Tongue (tissue), 2 donors: ENCODE results near the gene UGT8. TPM values are rescaled to one million over a fixed set of nuclear protein-coding genes. Genes with fewer than 3 reads are reported as not detected.
"Not testable (repeated sequence)": the region's sequence is repeated elsewhere in the genome, so short reads cannot be mapped to it uniquely, and the experiment has no call there.

Experiments used
- DNase-seq: peaks from one replicate; pipeline ENCODE4 v3.0.0-alpha.2; 2015
- total RNA-seq: library from RNA; depleted of rRNA; stranded (reverse); fragments of >200 nt; gene quantifications from one replicate; pipeline ENCODE4 v1.2.3, GENCODE V29; 2014

Gene UGT8
- 5.5 TPM for total RNA-seq

GRCh38 chr4:114598191-114599121 is at the start of gene UGT8:
UGT8 (plus strand) TSS chr4:114598807; CDS start chr4:114622881, 24,074 bp downstream.
- DNase-seq, result peak; percentile 45

- no peak for DNase-seq
Observed at GRCh38 chr4:114549638-114550037, 49.0 kb upstream of the UGT8 start.

DNA sequence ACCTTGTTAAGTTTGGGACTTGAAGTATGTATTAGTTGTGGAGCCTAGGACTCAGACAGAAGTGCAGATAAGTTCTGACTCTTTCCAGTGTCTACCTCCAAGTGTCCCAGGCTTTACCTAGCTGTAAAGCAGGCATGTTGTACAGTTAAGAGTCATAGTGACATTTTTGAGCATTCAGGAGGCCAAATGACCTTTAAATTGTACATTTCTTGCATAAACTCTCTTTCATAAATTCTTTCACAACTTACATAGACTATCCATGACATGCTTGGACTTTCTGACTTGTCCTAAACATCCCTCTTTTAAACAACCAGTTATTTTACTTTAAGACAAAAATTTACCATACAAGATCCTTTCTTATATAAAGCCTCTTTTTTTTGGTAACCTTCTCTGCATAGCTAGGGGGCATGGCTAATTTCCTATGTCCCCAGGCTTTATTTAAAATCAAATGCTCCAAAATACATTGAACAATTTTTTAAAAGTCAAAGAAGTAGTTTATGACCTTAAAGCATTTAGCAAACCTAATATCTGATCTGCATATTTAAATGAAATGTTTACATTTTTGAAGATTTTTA is 40.1 kb upstream of the UGT8 start:
- no peak for DNase-seq

DNA sequence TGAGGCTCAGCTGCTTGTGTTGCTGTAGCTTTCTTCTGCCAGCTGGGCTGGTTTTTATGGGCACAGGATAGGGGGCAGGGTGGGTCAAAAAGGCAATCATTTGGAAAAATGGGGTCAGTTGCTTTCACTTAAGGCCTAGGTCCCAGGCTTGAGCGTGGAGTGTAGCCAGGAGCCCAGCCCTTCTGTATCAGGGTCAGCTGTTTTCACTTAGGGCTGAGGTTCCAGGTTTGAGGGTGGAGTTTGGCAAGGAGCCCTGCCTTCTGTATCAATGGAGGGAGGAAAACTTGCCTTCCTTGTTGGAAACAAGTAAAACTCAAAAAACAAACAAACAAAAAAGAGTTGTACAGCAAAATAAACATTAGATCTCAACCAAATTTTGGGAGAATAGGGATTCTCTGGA is 37.0 kb upstream of the UGT8 start:
- no peak for DNase-seq

DNA sequence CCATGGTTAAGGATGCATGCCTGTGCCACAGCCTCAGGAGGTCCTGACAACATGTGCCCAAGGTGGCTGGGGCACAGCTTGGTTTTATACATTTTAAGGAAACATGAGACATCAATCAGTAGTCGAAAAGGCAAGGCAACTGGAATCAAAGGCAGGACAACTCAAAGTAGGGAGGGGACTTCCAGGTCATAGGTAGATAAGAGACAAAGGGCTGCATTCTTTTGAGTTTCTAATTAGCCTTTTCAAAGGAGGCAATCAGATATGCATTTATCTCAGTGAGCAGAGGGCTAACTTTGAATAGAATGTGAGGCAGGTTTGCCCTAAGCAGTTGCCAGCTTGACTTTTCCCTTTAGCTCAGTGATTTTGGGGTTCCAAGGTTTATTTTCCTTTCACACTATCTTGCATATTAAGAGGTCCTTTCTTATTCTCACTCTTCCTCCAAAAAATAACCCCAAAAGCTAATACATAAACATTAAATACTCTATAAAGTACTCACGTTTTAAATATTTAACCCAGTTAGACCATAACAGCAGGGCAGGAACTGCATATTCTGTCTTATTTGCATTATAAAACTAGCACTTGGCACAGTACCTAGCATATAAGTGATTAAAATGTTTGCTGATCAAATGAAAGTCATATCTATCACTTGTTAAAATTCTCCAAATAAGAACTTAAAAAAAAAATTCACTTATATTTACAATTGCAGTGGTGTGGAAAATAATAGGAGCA is 36.3 kb upstream of the UGT8 start:
- DNase-seq, result no peak

- no peak for DNase-seq
Observed at GRCh38 chr4:114563536-114564315, 34.9 kb upstream of the UGT8 start.

GRCh38 chr4:114577386-114577785 is 21.2 kb upstream of the UGT8 start:
- DNase-seq, result no peak

GRCh38 chr4:114582621-114583020 is 16.0 kb upstream of the UGT8 start:
- DNase-seq, result no peak

GRCh38 chr4:114588305-114588704 is 10.3 kb upstream of the UGT8 start:
- DNase-seq, result no peak

DNA sequence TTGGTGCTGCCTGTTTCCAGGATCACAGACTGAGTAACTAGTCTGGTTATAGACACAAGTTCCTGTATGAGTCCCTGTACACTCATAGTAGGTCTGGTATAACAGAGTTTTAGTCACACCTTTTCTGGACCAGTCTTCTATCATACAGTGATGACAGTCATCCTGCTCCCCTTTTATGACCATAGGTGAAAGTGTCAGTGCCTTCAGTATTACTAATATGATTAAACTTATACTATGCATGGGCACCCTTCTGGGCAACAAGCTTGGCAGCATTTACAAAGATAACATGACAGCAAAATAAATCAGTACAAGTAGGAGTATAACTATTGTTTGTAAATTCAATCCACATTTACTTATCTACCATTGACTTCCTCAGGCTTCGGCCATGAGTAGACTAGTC is 8.2 kb upstream of the UGT8 start:
- not testable (repeated sequence) for DNase-seq

- DNase-seq, result no peak
Observed at GRCh38 chr4:114593526-114593925, 5.1 kb upstream of the UGT8 start.

DNA sequence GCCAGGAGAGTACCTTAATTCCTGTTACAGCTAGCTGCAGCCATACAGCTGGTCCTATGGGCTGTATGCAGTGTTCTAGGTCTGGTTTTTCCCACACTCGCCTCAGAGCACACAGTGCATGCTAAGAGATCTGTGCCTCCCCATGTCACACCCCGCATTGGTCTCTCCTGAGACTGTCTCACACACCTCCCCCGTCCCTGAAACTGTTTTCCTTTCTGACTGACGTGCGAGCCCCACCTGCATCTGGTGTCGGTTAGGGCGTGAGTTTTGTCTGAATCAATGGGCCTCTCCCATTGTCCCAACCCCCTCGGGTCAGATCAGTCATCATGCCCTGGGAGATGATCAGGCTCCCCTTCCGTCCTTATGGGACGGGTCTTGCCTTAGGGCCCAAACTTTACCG is 3.4 kb upstream of the UGT8 start:
- DNase-seq, result no peak

GRCh38 chr4:114595921-114596320 is 2.7 kb upstream of the UGT8 start:
- DNase-seq, result no peak

DNA sequence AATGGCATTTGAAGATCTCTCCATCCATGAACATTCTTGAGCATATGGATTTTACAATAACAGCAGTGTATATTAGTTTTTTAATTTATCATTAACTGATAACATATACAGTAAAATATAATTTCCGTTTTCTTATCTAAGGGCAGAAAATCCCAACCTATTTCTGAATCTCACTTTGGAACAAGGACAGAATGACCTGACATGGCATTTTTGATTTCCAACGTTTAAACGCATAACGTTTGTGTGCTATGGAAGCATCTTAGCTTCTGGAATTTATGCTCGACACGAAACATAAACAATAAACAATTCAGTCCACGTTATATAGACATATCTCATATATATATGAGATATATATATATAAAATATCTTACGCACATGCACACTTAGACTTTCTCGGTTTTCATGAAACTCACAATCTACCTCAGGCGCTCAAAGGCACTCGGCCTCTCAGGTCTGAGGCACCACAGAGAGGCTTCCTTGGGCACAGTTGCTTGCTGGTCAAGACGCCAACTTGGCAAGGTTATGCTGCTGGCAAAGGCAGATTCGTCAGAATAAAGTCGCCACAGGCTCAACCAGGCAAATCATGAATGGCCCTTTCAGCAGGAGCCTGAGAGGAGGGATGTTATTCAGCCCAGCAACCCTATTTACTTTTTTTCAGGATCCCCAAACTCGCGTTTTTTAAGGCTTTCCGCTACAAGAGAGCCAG is 1.0 kb upstream of the UGT8 start:
- no peak for DNase-seq

- DNase-seq, result peak; percentile 16
Observed at GRCh38 chr4:114599231-114599902, 760 bp downstream of the UGT8 start.

GRCh38 chr4:114599903-114600552 is 1.4 kb downstream of the UGT8 start:
- DNase-seq, result peak; percentile 2

DNA sequence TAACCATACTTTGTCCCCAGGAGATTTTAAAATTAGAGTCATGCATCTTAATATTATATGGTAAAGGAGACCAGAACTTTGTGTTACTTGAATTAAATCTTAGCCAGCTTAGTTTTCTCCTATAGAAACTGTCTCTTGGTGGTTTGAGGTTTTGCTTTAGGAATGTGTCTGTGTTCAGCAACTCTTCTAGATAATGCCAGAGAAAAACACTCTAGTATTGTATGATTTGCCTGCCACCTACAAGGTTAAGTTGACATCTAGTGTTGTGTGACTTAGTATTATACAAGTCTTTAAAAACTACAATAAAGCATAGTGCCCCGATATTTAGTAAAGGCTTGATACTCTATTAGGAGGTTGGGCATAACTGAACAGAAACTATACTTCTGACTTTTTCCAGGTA is 2.1 kb downstream of the UGT8 start:
- no peak for DNase-seq

GRCh38 chr4:114601304-114602052 is 2.9 kb downstream of the UGT8 start:
- no peak for DNase-seq

DNA sequence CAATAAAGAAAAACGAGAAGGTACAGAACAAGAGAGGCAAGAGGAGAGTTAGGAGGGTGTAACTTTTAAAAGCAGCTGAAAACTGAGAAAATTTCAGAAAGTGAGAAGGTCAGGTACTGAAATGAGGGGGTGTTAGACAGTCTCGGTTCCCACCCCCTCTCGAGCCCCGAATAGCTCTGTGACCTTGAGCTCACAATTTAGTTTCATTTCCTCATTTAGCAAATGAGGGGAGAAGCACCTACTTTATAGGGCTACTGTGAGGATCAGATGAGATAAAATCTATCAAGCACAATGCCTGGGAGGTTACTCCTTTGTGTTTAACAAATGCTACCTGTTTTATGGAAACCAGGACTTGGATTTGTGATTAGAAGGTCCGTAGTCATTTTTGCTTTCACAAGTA is 4.9 kb downstream of the UGT8 start:
- no peak for DNase-seq

DNA sequence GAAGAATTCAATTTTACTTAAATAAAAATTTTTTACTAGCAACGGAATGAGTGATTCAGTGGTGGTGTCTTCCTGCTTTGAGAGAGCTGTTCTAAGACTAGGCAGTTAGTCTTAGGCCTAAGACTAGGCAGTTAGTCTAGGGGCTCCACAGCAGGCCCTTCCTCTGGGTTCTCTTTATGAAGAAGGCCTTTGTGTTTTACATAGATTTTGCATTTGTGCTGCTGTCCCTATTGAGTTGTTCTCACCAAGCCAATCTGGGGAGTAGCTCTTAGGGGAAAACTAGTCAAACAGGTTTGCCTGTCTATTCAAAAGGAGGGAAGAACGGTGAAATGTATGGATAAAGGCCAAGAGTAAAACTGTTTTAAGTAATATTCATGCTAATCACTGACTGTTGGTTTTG is 7.6 kb downstream of the UGT8 start:
- DNase-seq, result peak; percentile 19
